GM12872 (cell line): ENCODE measurements around the gene TBXT.

Experiments
- TF ChIP-seq, protein P1 (sequence below): IDR thresholded peaks from 3 replicates; pipeline ENCODE4 v1.5.1; 2011; ENCODE audit warnings: low read depth, mild to moderate bottlenecking, low read length, moderate library complexity; ENCODE audit not compliant: insufficient read depth

Gene TBXT

DNA sequence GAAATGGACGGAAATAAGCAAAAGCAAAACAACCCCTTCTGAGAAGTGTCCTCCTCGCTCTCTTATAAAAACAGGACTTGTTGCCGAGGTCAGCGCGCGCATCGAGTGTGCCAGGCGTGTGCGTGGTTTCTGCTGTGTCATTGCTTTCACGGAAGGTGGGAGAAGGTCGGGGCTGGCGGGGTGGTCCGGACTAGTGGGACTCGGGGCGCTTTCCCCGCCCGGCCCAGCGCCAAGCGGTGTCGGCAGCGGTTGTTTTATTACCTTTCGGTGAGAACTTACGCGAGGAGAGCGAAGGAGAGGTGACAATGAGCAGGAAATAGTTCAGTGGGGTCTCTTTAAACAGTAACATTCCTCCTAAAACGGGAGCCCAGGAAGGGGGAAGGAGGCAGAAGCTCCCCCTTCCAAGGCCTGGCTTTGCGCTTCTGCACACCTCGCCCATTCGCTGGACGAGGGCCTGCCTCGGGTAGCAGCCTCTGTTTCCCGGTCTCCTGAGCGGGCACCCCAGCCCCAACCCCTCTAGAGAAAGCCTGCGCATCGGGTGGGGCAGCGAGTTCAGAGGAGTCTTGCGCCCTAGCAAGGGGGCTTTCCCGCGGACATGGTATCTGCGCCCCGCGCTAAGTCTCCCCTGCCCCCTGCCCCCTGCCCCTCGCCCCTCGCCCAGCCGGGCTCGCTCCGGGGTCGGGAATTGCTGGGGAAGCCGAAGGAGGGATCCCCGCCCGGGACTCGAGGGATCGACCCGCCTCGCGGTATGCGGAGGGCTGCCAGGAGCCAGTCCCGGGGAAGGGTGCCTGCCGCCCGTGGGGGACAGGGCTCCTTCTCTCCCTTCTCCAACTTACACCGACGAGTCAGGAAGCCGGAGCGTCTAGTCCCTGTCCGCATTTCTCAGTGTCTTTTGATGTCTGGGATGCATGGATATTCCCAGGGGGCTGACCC, 1.2 kb upstream of the TBXT start:
- TF ChIP-seq, protein P1, sequence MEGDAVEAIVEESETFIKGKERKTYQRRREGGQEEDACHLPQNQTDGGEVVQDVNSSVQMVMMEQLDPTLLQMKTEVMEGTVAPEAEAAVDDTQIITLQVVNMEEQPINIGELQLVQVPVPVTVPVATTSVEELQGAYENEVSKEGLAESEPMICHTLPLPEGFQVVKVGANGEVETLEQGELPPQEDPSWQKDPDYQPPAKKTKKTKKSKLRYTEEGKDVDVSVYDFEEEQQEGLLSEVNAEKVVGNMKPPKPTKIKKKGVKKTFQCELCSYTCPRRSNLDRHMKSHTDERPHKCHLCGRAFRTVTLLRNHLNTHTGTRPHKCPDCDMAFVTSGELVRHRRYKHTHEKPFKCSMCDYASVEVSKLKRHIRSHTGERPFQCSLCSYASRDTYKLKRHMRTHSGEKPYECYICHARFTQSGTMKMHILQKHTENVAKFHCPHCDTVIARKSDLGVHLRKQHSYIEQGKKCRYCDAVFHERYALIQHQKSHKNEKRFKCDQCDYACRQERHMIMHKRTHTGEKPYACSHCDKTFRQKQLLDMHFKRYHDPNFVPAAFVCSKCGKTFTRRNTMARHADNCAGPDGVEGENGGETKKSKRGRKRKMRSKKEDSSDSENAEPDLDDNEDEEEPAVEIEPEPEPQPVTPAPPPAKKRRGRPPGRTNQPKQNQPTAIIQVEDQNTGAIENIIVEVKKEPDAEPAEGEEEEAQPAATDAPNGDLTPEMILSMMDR: no peak

DNA sequence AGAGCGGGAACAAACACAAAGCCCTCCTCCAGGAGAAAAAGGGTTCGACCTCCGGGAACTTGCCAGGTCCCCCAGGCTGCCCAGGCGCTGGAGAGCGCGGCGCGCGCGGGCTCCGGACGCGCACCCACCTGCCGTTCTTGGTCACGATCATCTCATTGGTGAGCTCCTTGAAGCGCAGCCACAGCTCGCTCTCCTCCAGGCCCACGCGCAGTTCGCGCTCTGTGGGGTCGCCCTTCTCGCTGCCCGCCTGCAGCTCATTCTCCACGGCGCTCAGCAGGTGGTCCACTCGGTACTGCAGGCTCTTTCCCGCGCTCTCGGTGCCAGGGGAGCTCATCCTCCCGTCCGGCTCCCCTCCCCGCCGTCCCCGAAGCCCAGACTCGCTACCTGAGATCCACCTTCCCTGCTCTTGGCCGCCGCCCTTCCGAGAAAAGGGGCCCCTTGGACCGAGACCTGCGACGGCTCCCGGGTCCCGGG, 356 bp downstream of the TBXT start:
- TF ChIP-seq, protein P1: no peak

DNA sequence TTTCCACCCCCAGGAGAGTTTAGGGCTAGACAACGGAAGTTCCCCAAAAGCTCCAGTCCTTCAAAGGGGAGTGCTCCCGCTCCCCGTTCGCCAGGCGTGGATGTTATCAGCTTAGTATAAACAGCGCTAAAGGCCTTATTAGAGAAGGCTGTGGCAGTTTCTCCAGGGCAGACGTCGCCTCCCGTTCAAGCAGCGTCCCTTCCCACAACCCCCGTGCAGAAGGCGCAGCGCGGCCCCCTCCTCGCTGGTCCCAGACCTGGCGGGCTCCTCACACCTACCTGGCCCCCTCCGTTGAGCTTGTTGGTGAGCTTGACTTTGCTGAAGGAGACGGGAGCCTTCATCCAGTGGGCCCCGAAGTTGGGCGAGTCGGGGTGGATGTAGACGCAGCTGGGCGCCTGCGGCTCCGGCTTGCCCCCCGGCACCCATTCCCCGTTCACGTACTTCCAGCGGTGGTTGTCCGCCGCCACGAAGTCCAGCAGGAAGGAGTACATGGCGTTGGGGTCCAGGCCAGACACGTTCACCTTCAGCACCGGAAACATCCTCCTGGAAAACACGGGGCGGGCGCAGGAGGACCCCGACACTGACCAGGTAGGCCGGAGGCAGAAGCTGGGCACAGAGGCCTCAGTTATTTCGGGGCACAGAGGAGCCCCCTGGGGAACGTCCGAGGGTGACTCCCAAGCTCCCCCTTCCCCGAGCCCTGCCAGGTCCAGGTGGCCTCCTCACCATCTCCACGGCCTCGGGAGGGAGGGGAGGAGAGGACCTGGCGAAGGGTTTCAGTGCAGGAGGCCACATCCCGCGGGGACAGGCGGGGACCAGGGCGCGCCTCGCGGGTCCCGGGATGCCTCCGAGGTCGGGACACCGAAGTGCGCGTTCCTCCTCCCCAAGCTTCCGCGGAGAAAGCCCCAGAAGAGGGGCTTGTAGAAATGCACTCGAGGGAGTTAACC, 1.1 kb downstream of the TBXT start:
- TF ChIP-seq, protein P1: no peak

DNA sequence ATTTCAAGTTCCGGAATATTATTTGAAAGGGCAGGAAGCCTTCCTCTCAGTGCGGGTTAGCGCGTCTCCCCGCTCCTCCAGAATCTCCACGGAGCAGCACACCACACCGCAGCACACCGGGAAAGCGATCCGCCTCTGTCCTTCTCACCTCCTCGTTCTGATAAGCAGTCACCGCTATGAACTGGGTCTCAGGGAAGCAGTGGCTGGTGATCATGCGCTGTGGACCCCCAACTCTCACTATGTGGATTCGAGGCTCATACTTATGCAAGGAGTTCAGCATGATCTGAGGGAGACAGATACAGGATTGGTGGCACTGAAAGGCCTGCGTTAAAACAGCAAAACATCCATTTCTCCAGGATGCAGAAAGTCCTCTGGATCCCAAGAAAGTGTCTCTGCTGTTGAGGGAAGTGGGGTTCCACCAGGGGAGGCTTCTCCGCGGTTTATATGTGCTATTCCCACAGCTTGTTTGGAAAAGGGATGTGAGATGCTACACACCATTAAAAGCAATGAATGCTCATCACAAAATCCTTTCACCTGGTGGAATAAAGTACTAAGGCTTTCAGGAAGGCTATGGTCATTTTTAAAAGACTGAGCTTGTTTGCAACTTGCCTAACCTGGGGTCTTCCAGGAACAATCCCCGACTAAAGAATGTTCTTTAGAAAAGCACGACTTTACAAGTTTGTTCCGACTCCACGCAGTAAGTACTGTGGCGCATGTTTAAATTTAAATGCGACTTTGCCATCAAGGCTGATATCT, 1.9 kb downstream of the TBXT start:
- TF ChIP-seq, protein P1: no peak

DNA sequence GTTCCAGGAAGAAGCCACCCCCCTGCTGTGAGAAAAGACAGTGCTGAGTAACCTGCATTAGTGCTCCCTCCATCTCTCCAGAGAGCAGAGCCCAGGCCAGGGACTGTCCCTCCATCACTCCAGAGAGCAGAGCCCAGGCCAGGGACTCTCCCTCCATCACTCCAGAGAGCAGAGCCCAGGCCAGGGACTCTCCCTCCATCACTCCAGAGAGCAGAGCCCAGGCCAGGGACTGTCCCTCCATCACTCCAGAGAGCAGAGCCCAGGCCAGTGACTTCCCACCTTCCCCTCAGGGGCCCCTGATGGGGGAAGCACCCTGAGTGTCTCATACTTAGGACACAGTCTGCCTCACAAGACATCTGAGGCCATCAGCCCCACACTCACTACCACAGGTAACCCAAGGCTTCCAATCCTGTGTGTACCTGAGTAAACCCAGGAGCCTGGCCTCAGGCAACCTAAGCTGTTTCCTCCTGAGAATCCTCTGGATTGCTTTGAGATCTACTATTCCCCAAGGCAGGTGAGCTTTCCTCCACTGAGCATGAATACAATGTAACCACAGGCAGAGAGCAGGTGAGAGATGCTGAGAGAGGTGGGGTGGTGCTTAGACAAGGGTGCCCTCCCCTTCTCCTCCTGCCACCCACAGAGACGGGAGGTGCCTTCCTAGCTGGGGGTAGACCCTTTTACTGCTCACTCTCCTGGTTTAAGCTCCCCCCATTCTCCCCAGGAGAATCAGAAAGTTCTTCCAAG, 4.9 kb downstream of the TBXT start:
- TF ChIP-seq, protein P1: no peak

DNA sequence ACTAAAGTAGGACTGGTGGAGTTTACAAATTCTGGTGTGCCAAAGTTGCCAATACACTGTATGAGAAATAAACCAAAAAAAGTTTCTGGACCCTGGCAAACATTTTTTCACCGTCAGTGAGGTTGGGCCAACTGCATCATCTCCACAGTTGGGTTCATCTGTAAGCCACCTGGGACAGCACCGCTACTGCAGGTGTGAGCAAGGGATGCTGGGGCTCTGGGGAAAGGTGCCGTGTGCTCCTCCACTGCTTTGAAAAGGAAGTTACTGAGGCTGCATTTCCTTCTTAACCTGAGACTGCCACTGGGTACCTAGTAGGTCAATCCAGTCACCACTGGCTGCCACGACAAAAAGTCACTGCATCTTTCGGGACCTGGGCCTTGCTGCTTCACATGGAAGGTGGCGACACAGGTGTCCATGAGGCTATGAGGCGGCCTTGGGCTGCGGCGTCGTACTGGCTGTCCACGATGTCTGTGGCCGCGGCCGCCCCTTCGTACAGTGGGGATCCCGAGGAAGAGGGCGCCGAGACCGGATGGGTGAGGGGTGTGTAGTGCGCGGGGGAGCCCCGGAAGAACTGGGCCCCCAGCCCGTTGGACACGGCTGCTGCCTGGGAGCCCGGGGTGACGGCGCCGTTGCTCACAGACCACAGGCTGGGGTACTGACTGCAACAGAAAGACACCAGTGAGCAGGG, 9.6 kb downstream of the TBXT start:
- TF ChIP-seq, protein P1: no peak
